ENCODE measurements around the gene CRELD2.

DNA sequence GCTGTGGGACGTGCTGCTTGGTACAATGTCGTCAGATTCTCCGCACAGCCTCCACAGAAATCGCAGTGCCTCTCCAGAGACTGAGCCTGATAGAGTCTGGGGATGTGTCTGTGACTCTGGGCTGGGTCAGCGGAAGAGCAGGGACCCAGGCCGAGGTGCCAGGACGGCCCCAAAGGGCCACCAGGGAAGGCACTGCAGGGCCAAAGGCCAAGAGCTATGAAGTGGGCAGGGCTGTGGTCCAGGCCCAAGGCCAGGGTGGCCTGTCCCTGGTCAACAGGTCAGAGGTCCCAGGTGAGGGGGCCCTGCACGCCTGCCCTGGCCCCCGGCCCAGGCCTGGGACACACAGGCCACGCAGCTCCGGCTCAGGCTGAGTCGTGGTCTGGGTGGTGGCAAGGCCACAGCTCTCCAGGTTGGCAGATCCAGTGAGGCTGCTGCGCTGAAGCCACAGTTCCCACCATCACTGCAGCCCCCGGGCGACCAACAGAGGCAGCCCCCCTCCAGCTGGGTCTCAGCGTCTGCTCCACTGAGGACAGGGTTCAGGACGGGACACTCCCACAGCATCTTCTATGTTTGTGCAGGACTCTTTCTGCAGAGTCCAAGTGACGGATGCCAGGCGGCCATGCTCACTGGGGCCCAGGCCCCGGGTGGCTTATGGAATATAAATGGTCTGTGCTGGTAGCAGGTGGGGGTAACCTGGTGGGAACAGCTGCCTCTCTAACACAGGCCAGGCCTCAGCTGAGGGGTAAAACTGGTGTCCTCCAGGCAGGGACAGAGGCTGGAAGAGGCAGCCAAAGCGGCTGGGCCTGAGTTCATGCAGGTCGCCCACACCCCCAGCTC lies 37.4 kb downstream of the CRELD2 start:
- TF ChIP-seq POLR2A (IDR thresholded peaks at IDR 0.05), result no peak
- TF ChIP-seq, protein P1, sequence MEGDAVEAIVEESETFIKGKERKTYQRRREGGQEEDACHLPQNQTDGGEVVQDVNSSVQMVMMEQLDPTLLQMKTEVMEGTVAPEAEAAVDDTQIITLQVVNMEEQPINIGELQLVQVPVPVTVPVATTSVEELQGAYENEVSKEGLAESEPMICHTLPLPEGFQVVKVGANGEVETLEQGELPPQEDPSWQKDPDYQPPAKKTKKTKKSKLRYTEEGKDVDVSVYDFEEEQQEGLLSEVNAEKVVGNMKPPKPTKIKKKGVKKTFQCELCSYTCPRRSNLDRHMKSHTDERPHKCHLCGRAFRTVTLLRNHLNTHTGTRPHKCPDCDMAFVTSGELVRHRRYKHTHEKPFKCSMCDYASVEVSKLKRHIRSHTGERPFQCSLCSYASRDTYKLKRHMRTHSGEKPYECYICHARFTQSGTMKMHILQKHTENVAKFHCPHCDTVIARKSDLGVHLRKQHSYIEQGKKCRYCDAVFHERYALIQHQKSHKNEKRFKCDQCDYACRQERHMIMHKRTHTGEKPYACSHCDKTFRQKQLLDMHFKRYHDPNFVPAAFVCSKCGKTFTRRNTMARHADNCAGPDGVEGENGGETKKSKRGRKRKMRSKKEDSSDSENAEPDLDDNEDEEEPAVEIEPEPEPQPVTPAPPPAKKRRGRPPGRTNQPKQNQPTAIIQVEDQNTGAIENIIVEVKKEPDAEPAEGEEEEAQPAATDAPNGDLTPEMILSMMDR (IDR thresholded peaks at IDR 0.05), result no peak

All from thyroid gland (tissue), 4 donors.